ENCODE data around the gene NFKBIL1. TPM values are rescaled to one million over a fixed set of nuclear protein-coding genes. Genes with fewer than 3 reads are reported as not detected.

Gene NFKBIL1
- polyA plus RNA-seq, 1 of the 3 experiments (the other 2 are of a cell fraction) = 17.1 TPM

DNA sequence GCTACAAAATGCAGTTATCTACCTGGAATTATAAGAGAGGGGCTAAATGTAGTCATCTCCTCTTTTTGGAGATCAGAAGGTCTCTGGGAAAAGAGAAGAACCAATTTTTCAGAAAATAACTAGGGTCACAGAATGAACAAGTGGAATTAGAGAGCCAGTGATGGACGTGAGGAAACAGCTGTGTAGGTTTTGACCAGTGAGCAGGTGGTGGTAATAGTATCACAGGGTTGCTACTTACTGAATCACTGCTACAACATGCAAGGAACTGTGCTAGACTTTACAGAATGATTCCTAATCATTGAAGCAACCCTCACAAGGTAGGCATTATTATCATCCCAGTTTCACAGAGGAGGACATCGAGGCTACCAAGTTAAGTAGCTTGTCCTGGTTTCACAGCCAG lies 2.7 kb upstream of the NFKBIL1 start:
- Histone ChIP-seq H2AFZ (ENCODE audit: low read depth) (no peak overlapping the region), H3K9ac (no peak overlapping the region), H3K79me2 (ENCODE audit: insufficient read depth) (peaks cover 53% of the 10 kb centered on the region), H3K4me1 (ENCODE audit: control insufficient read depth in 1 of 2, insufficient read depth in 2 of 2, low read depth in 1 of 2, low read length in 1 of 2) (peaks cover 8 to 19% of the 10 kb centered on the region in 2 experiments; a peak in 3 of 4 replicates), H3F3A (replicated peaks; ENCODE audit: insufficient read depth) (peaks cover 18% of the 10 kb centered on the region), H3K36me3 (replicated peaks in 1 of 2; ENCODE audit: control insufficient read depth in 1 of 2, insufficient read depth in 2 of 2, low read length in 1 of 2) (peaks cover 7 to 15% of the 10 kb centered on the region in 2 experiments), H4K20me1 (ENCODE audit: insufficient read depth) (peaks cover 13% of the 10 kb centered on the region), H3K27me3 (ENCODE audit: insufficient read depth) (no peaks in the 10 kb centered on the region), H3K4me3 (ENCODE audit: low read depth in 2 of 2, low read length in 1 of 2) (no peak overlapping the region), H3K9me3 (no peaks in the 10 kb centered on the region), H3K4me2 (no peak overlapping the region), H3K9me2 (no peaks in the 10 kb centered on the region), H3K27ac (ENCODE audit: low read depth in 2 of 2, low read length in 1 of 2) (no peak overlapping the region)
- ChIA-PET CTCF (interaction anchor here (0.6 to 11.9 kb wide), 3 partner anchors 37 to 1004 kb away, joined by 3 to 301 read pairs (median 3); partner anchors contain the start of gene NCR3), POLR2A (no interaction called here)
- WGBS (ENCODE audit: low lambda C conversion rate) = 41% methylated on average over 2 of the region's 2 CpGs
- no peak for TF ChIP-seq CHD2 (IDR thresholded peaks at IDR 0.05; ENCODE audit: low read length, partially characterized antibody)
- TF ChIP-seq RFX5 (IDR thresholded peaks at IDR 0.05; ENCODE audit: low read length) = no peak
- TF ChIP-seq SIN3A (IDR thresholded peaks at IDR 0.05; ENCODE audit: borderline replicate concordance, low read depth, low read length) = no peak
- TF ChIP-seq NRF1 (IDR thresholded peaks at IDR 0.05; ENCODE audit: low read depth, low read length) = no peak
- TF ChIP-seq ELF1 (IDR thresholded peaks at IDR 0.05) = no peak
- DNase-seq = no peak

DNA sequence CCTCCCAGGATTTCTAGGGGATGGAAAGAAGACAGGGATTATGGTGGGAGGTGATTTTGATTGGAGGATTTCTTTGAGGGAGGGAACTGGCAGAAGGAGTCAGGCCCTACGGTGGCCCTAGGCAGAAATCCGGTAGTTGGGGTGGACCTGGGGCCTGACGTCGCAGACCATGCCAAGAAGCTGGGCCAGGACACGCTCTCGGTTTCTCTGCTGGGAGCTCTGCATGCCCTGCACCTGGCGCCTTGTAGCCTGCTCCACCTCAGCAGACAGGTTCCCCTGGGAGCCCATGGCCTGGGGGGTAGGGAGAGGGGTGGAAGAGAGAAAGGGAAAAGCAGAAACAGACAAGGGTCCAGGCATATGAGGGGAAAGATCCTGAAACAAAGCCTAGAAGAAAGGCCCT lies 2.1 kb upstream of the NFKBIL1 start:
- Histone ChIP-seq H3K79me2 (ENCODE audit: insufficient read depth) (peaks cover 52% of the 10 kb centered on the region), H4K20me1 (ENCODE audit: insufficient read depth) (peaks cover 7% of the 10 kb centered on the region), H3K9me2 (no peaks in the 10 kb centered on the region), H3K4me2 (no peak overlapping the region), H3K4me3 (ENCODE audit: low read depth in 2 of 2, low read length in 1 of 2) (no peak overlapping the region), H3K27me3 (ENCODE audit: insufficient read depth) (no peaks in the 10 kb centered on the region), H2AFZ (ENCODE audit: low read depth) (no peak overlapping the region), H3K27ac (ENCODE audit: low read depth in 2 of 2, low read length in 1 of 2) (no peak overlapping the region), H3K36me3 (replicated peaks in 1 of 2; ENCODE audit: control insufficient read depth in 1 of 2, insufficient read depth in 2 of 2, low read length in 1 of 2) (peaks cover 5 to 15% of the 10 kb centered on the region in 2 experiments), H3F3A (replicated peaks; ENCODE audit: insufficient read depth) (peaks cover 18% of the 10 kb centered on the region), H3K4me1 (ENCODE audit: control insufficient read depth in 1 of 2, insufficient read depth in 2 of 2, low read depth in 1 of 2, low read length in 1 of 2) (peaks cover 8 to 13% of the 10 kb centered on the region in 2 experiments; a peak in 3 of 4 replicates), H3K9ac (no peak overlapping the region), H3K9me3 (no peaks in the 10 kb centered on the region)
- WGBS (ENCODE audit: low lambda C conversion rate) = 80% methylated on average over 7 of the region's 7 CpGs
- CTCF ChIA-PET = interaction anchor here (0.6 to 11.9 kb wide), 5 partner anchors 36 to 1004 kb away, joined by 3 to 301 read pairs (median 4); partner anchors contain the start of genes NCR3 and VARS1
- POLR2A ChIA-PET = interaction anchor here (2.4 kb wide), 1 partner anchor 53 kb away, joined by 18 read pairs; no protein-coding TSS in a partner anchor
- DNase-seq = no peak
- TF ChIP-seq, protein P1, sequence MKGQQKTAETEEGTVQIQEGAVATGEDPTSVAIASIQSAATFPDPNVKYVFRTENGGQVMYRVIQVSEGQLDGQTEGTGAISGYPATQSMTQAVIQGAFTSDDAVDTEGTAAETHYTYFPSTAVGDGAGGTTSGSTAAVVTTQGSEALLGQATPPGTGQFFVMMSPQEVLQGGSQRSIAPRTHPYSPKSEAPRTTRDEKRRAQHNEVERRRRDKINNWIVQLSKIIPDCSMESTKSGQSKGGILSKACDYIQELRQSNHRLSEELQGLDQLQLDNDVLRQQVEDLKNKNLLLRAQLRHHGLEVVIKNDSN (IDR thresholded peaks at IDR 0.05; ENCODE audit: borderline replicate concordance, low read depth) = no peak
- TF ChIP-seq SMC3 (IDR thresholded peaks at IDR 0.05; ENCODE audit: low read depth, low read length) = no peak
- no peak for TF ChIP-seq TCF12 (IDR thresholded peaks at IDR 0.05)
- TF ChIP-seq RFX5 (IDR thresholded peaks at IDR 0.05; ENCODE audit: low read length) = no peak
- no peak for TF ChIP-seq NRF1 (IDR thresholded peaks at IDR 0.05; ENCODE audit: low read depth, low read length)
- TF ChIP-seq, protein P2, sequence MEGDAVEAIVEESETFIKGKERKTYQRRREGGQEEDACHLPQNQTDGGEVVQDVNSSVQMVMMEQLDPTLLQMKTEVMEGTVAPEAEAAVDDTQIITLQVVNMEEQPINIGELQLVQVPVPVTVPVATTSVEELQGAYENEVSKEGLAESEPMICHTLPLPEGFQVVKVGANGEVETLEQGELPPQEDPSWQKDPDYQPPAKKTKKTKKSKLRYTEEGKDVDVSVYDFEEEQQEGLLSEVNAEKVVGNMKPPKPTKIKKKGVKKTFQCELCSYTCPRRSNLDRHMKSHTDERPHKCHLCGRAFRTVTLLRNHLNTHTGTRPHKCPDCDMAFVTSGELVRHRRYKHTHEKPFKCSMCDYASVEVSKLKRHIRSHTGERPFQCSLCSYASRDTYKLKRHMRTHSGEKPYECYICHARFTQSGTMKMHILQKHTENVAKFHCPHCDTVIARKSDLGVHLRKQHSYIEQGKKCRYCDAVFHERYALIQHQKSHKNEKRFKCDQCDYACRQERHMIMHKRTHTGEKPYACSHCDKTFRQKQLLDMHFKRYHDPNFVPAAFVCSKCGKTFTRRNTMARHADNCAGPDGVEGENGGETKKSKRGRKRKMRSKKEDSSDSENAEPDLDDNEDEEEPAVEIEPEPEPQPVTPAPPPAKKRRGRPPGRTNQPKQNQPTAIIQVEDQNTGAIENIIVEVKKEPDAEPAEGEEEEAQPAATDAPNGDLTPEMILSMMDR (IDR thresholded peaks at IDR 0.05) = no peak
